ENCODE results near the gene MAP3K14. TPM values are rescaled to one million over a fixed set of nuclear protein-coding genes. Genes with fewer than 3 reads are reported as not detected.

MAP3K14 gene
- polyA plus RNA-seq, 3 donors, result 1.4 to 29.9 (median 3.8) TPM

- H3K4me1 Mint-ChIP-seq, result peaks cover 77% of the 10 kb centered on the region
- peak overlapping the region; percentile 93 to 95 for H3K4me3 Mint-ChIP-seq
- peaks cover 81 to 85% of the 10 kb centered on the region in 2 donors for H3K4me1 ChIP-seq (ENCODE audit: control insufficient read depth in 1 of 2, insufficient read depth in 2 of 2, low read length in 2 of 2)
- H3K9me3 Mint-ChIP-seq, result no peaks in the 10 kb centered on the region
- H3K9ac ChIP-seq (ENCODE audit: insufficient read depth, low read length, poor library complexity, severe bottlenecking), result no peak overlapping the region
- DNase-seq, result no peak
- no peak for TF ChIP-seq CTCF (IDR thresholded peaks at IDR 0.05)
- H3K27ac ChIP-seq (ENCODE audit: low read depth in 1 of 2, low read length in 2 of 2), result peak overlapping the region; percentile 26 to 81
- H3K79me2 ChIP-seq (ENCODE audit: insufficient read depth, low read length), result peaks cover 69% of the 10 kb centered on the region
- peaks cover 4 to 7% of the 10 kb centered on the region in 2 donors for H3K36me3 ChIP-seq (replicated peaks in 1 of 2; ENCODE audit: control insufficient read depth in 1 of 2, insufficient read depth in 2 of 2, low read length in 2 of 2)
- peak overlapping the region in 1 of 3 experiments; percentile 90 for H3K4me3 ChIP-seq (replicated peaks in 1 of 3; ENCODE audit: low read depth in 2 of 3, low read length in 3 of 3)
- no peaks in the 10 kb centered on the region for H3K9me3 ChIP-seq (replicated peaks in 1 of 2; ENCODE audit: control insufficient read depth in 1 of 2, insufficient read depth in 1 of 2, low read length in 2 of 2)
- H3K27me3 ChIP-seq (ENCODE audit: control insufficient read depth in 2 of 2, insufficient read depth in 2 of 2, low read length in 2 of 2), result no peaks in the 10 kb centered on the region
- H3K4me2 ChIP-seq (replicated peaks; ENCODE audit: extremely low read depth, low read length, poor library complexity, severe bottlenecking), result peak overlapping the region; percentile 87
- H3K27me3 Mint-ChIP-seq (ENCODE audit: low read depth in 3 of 3), result peaks cover 0 to 4% (median 1%) of the 10 kb centered on the region in 3 donors
- intact Hi-C loops (cut with micrococcal nuclease), result loop anchor here in 1 of 2 donors (1.0 to 10.0 kb wide), 3 partner anchors 21 to 169 kb away; partner anchors contain the start of gene HEXIM1
- H2AFZ ChIP-seq (ENCODE audit: insufficient read depth, low read depth, low read length, poor library complexity, severe bottlenecking), result no peak overlapping the region
- WGBS (ENCODE audit: insufficient coverage), result 8% methylated on average over 4 of the region's 7 CpGs
- H3K36me3 Mint-ChIP-seq, result peaks cover 27 to 39% of the 10 kb centered on the region in 2 donors
- peaks cover 18% of the 10 kb centered on the region for H4K20me1 ChIP-seq (ENCODE audit: insufficient read depth, low read length)
- H3K27ac Mint-ChIP-seq, result peak overlapping the region; percentile 85 to 98 (median 93)
Measured at GRCh38 chr17:45313996-45314740, 2.7 kb downstream of the MAP3K14 start.

- peaks cover 84% of the 10 kb centered on the region for H3K4me1 Mint-ChIP-seq
- WGBS (ENCODE audit: insufficient coverage), result 83% methylated on average over 1 of the region's 5 CpGs
- no peak for TF ChIP-seq CTCF (IDR thresholded peaks at IDR 0.05)
- peak overlapping the region in 6 of 7 donors; percentile 85 to 98 (median 94) for H3K27ac Mint-ChIP-seq
- Histone ChIP-seq H3K27ac (ENCODE audit: low read depth in 1 of 2, low read length in 2 of 2) (peak overlapping the region in 1 of 2 donors; percentile 75), H2AFZ (ENCODE audit: insufficient read depth, low read depth, low read length, poor library complexity, severe bottlenecking) (no peak overlapping the region), H3K79me2 (ENCODE audit: insufficient read depth, low read length) (peaks cover 76% of the 10 kb centered on the region), H3K9me3 (replicated peaks in 1 of 2; ENCODE audit: control insufficient read depth in 1 of 2, insufficient read depth in 1 of 2, low read length in 2 of 2) (no peaks in the 10 kb centered on the region), H3K9ac (ENCODE audit: insufficient read depth, low read length, poor library complexity, severe bottlenecking) (no peak overlapping the region), H3K4me3 (replicated peaks in 1 of 3; ENCODE audit: low read depth in 2 of 3, low read length in 3 of 3) (peak overlapping the region in 1 of 3 experiments; percentile 46), H3K27me3 (ENCODE audit: control insufficient read depth in 2 of 2, insufficient read depth in 2 of 2, low read length in 2 of 2) (no peaks in the 10 kb centered on the region), H4K20me1 (ENCODE audit: insufficient read depth, low read length) (peaks cover 18% of the 10 kb centered on the region), H3K4me1 (ENCODE audit: control insufficient read depth in 1 of 2, insufficient read depth in 2 of 2, low read length in 2 of 2) (peaks cover 89 to 90% of the 10 kb centered on the region in 2 donors), H3K4me2 (replicated peaks; ENCODE audit: extremely low read depth, low read length, poor library complexity, severe bottlenecking) (peak overlapping the region; percentile 6), H3K36me3 (replicated peaks in 1 of 2; ENCODE audit: control insufficient read depth in 1 of 2, insufficient read depth in 2 of 2, low read length in 2 of 2) (peaks cover 7 to 10% of the 10 kb centered on the region in 2 donors)
- H3K36me3 Mint-ChIP-seq, result peaks cover 30 to 46% of the 10 kb centered on the region in 2 donors
- H3K4me3 Mint-ChIP-seq, result peak overlapping the region; percentile 50 to 53
- intact Hi-C loops (cut with micrococcal nuclease), result loop anchor here in 1 of 2 donors (5.0 to 10.0 kb wide), 2 partner anchors 36 to 169 kb away; partner anchors contain the start of gene HEXIM1
- H3K27me3 Mint-ChIP-seq (ENCODE audit: low read depth in 3 of 3), result peaks cover 0 to 4% (median 1%) of the 10 kb centered on the region in 3 donors
- no peak for DNase-seq
- H3K9me3 Mint-ChIP-seq, result peaks cover 0 to 2% (median 0%) of the 10 kb centered on the region in 7 donors
Measured at GRCh38 chr17:45313421-45313771, 3.4 kb downstream of the MAP3K14 start.
